Astrocyte (in vitro differentiated cells and primary cell): ENCODE results near the gene CARTPT. TPM values are rescaled to one million over a fixed set of nuclear protein-coding genes. Genes with fewer than 3 reads are reported as not detected.

Experiments used
- DNase-seq: peaks from one replicate; pipeline ENCODE4 v3.0.0-alpha.2; 2010; ENCODE audit warnings: low read depth
- FAIRE-seq: peaks from 2 replicates; lab custom pipeline; 2011; peaks lifted over from hg19 to GRCh38; lab: Jason Lieb, UNC
- H2AFZ ChIP-seq: 2 replicates; pipeline ENCODE4 v1.6.0; 2012; ENCODE audit warnings: low read depth, low read length, inconsistent platforms
- H3K27ac ChIP-seq: 2 replicates; pipeline ENCODE4 v1.5.1; 2011; ENCODE audit warnings: low read depth, low read length, inconsistent platforms
- H3K27me3 ChIP-seq: 2 replicates; pipeline ENCODE4 v1.6.0; 2011; ENCODE audit warnings: low read length, inconsistent platforms; ENCODE audit not compliant: insufficient read depth
- H3K36me3 ChIP-seq: 2 replicates; pipeline ENCODE4 v1.5.1; 2011; ENCODE audit warnings: low read length, inconsistent platforms; ENCODE audit not compliant: insufficient read depth
- H3K4me1 ChIP-seq: 2 replicates; pipeline ENCODE4 v1.5.1; 2011; ENCODE audit warnings: low read length, inconsistent platforms; ENCODE audit not compliant: insufficient read depth
- H3K4me2 ChIP-seq: 2 replicates; pipeline ENCODE4 v1.6.0; 2012; ENCODE audit warnings: low read length, inconsistent platforms
- H3K4me3 ChIP-seq: 2 replicates; pipeline ENCODE4 v1.5.1; 2011; ENCODE audit warnings: low read depth, mild to moderate bottlenecking, low read length, inconsistent platforms; ENCODE audit not compliant: insufficient read depth
- H3K79me2 ChIP-seq: 2 replicates; pipeline ENCODE4 v1.6.0; 2012; ENCODE audit warnings: mild to moderate bottlenecking, low read length, inconsistent platforms; ENCODE audit not compliant: insufficient read depth
- H3K9ac ChIP-seq: 2 replicates; pipeline ENCODE4 v1.6.0; 2012; ENCODE audit warnings: mild to moderate bottlenecking, low read length, inconsistent platforms
- H3K9me3 ChIP-seq: 2 replicates; pipeline ENCODE4 v1.5.1; 2012; ENCODE audit warnings: low read depth, mild to moderate bottlenecking, low read length, inconsistent platforms; ENCODE audit not compliant: insufficient read depth
- H4K20me1 ChIP-seq: 2 replicates; pipeline ENCODE4 v1.6.0; 2012; ENCODE audit warnings: low read length, inconsistent platforms; ENCODE audit not compliant: insufficient read depth
- H3K27ac Mint-ChIP-seq: one replicate; pipeline ENCODE4 v1.8.0; 2021; ENCODE audit warnings: mild to moderate bottlenecking, mixed read lengths; ENCODE audit not compliant: unreplicated experiment
- H3K27me3 Mint-ChIP-seq: one replicate; pipeline ENCODE4 v1.8.0; 2021; ENCODE audit warnings: low read depth, mixed read lengths; ENCODE audit not compliant: unreplicated experiment
- H3K36me3 Mint-ChIP-seq: one replicate; pipeline ENCODE4 v1.8.0; 2021; ENCODE audit warnings: low read depth, mixed read lengths; ENCODE audit not compliant: unreplicated experiment
- H3K4me1 Mint-ChIP-seq: one replicate; pipeline ENCODE4 v1.8.0; 2021; ENCODE audit warnings: low read depth, mixed read lengths; ENCODE audit not compliant: unreplicated experiment
- H3K4me3 Mint-ChIP-seq: one replicate; pipeline ENCODE4 v1.8.0; 2021; ENCODE audit warnings: mild to moderate bottlenecking, moderate library complexity, mixed read lengths; ENCODE audit not compliant: unreplicated experiment
- H3K9me3 Mint-ChIP-seq: one replicate; pipeline ENCODE4 v1.8.0; 2021; ENCODE audit warnings: mild to moderate bottlenecking, mixed read lengths; ENCODE audit not compliant: unreplicated experiment
- EZH2 ChIP-seq: IDR thresholded peaks from 2 replicates; pipeline ENCODE4 v1.6.1; 2012; ENCODE audit warnings: mild to moderate bottlenecking, low read length, inconsistent platforms; ENCODE audit not compliant: insufficient read depth
- total RNA-seq: library from RNA; stranded (reverse); gene quantifications from 2 replicates; pipeline ENCODE4 v1.2.1, GENCODE V29; 2021
- TF ChIP-seq, protein P1 (sequence below): IDR thresholded peaks from 2 replicates; pipeline ENCODE4 v1.5.1; 2011; ENCODE audit warnings: low read depth, mild to moderate bottlenecking, inconsistent platforms, low read length, moderate library complexity; ENCODE audit not compliant: insufficient read depth

Gene CARTPT
- total RNA-seq, 1 donor from 2014 or later = not detected

DNA sequence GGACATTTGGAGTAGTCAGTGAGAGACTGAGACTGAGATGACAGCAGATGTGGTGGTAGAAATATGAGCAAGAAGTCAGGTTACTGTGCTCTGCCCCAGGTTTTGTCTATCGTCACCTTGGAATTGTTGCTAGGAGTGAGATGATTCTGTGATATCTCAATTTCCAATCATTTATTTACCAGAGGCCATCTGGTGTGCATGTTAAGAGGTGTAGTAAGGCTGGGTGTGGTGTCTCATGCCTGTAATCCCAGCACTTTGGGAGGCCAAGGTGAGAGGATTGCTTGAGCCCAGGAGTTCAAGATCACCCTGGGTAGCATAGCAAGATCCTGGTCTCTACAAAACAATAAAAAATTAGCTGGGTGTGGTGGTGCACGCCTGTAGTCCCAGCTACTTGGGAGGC, 38.6 kb upstream of the CARTPT start:
- no peak overlapping the region for H3K27ac ChIP-seq
- no peak overlapping the region for H3K4me3 ChIP-seq
- no peaks in the 10 kb centered on the region for H3K36me3 Mint-ChIP-seq
- H3K9ac ChIP-seq = no peak overlapping the region
- H4K20me1 ChIP-seq = no peaks in the 10 kb centered on the region
- H3K79me2 ChIP-seq = no peaks in the 10 kb centered on the region
- H3K27me3 ChIP-seq = peaks cover 5% of the 10 kb centered on the region
- H3K4me1 Mint-ChIP-seq = no peaks in the 10 kb centered on the region
- no peak overlapping the region for H2AFZ ChIP-seq
- no peak overlapping the region for H3K4me2 ChIP-seq
- FAIRE-seq = no peak
- no peaks in the 10 kb centered on the region for H3K9me3 ChIP-seq
- no peak for DNase-seq
- H3K36me3 ChIP-seq = no peaks in the 10 kb centered on the region
- H3K9me3 Mint-ChIP-seq = peaks cover 5% of the 10 kb centered on the region
- peaks cover 26% of the 10 kb centered on the region for H3K27me3 Mint-ChIP-seq
- no peak overlapping the region for H3K27ac Mint-ChIP-seq
- TF ChIP-seq, protein P1, sequence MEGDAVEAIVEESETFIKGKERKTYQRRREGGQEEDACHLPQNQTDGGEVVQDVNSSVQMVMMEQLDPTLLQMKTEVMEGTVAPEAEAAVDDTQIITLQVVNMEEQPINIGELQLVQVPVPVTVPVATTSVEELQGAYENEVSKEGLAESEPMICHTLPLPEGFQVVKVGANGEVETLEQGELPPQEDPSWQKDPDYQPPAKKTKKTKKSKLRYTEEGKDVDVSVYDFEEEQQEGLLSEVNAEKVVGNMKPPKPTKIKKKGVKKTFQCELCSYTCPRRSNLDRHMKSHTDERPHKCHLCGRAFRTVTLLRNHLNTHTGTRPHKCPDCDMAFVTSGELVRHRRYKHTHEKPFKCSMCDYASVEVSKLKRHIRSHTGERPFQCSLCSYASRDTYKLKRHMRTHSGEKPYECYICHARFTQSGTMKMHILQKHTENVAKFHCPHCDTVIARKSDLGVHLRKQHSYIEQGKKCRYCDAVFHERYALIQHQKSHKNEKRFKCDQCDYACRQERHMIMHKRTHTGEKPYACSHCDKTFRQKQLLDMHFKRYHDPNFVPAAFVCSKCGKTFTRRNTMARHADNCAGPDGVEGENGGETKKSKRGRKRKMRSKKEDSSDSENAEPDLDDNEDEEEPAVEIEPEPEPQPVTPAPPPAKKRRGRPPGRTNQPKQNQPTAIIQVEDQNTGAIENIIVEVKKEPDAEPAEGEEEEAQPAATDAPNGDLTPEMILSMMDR = no peak
- no peak for TF ChIP-seq EZH2
- no peaks in the 10 kb centered on the region for H3K4me1 ChIP-seq
- H3K4me3 Mint-ChIP-seq = no peak overlapping the region

DNA sequence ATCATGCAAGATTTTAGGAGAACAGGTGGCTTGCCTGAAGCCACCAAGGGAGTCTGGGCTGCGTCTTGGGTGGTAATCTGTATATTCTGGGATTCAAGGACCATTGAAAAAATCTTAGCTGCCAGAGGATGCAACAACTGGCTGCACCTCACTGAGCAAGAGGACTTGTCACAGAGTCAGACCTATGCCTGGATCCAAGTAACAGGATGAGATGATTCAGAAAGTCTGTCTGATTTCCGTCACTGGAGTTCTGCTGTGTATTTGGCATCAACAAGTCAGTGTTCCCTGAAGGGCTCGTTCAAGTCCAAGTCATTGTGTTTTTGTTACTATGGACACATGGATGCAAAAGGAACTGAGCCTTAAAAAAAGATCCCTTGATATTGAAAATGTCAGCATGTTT, 37.8 kb upstream of the CARTPT start:
- Histone ChIP-seq H3K9ac (no peak overlapping the region), H3K36me3 (no peaks in the 10 kb centered on the region), H3K4me3 (no peak overlapping the region), H3K4me2 (no peak overlapping the region), H4K20me1 (no peaks in the 10 kb centered on the region), H3K27ac (no peak overlapping the region), H3K9me3 (no peaks in the 10 kb centered on the region), H3K79me2 (no peaks in the 10 kb centered on the region), H2AFZ (no peak overlapping the region), H3K27me3 (peaks cover 5% of the 10 kb centered on the region), H3K4me1 (no peaks in the 10 kb centered on the region)
- DNase-seq (peak; percentile 2), FAIRE-seq (no peak)
- TF ChIP-seq, protein P1 = no peak
- no peak for TF ChIP-seq EZH2
- no peaks in the 10 kb centered on the region for H3K4me1 Mint-ChIP-seq
- H3K27me3 Mint-ChIP-seq = peaks cover 26% of the 10 kb centered on the region
- H3K27ac Mint-ChIP-seq = no peak overlapping the region
- H3K36me3 Mint-ChIP-seq = no peaks in the 10 kb centered on the region
- no peak overlapping the region for H3K4me3 Mint-ChIP-seq
- peaks cover 12% of the 10 kb centered on the region for H3K9me3 Mint-ChIP-seq

DNA sequence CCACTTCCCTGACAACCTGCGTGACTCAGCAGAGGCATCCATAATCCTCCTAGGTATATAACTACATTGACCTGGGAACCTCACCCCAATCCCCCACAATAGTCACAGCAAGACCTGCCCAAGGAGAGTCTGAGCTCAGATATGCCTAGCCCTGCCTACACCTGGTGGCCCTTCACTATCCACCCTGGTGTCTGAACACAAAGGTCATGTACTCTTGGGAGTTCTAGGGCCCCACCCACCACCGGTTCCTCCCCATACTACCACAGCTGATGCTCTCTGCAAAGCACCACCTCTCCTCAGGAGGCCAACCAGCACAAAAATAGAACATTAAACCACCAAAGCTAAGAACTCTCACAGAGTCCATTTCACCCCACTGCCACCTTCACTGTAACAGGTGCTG, 34.8 kb upstream of the CARTPT start:
- FAIRE-seq = no peak
- H3K27ac ChIP-seq = no peak overlapping the region
- H3K27me3 ChIP-seq = peaks cover 1% of the 10 kb centered on the region
- H3K4me1 ChIP-seq = no peaks in the 10 kb centered on the region
- H3K4me1 Mint-ChIP-seq = no peaks in the 10 kb centered on the region
- H3K9me3 Mint-ChIP-seq = peaks cover 12% of the 10 kb centered on the region
- DNase-seq = no peak
- no peak overlapping the region for H3K27ac Mint-ChIP-seq
- no peak overlapping the region for H3K9ac ChIP-seq
- H3K4me3 Mint-ChIP-seq = no peak overlapping the region
- H3K4me3 ChIP-seq = no peak overlapping the region
- H3K27me3 Mint-ChIP-seq = peaks cover 24% of the 10 kb centered on the region
- no peaks in the 10 kb centered on the region for H3K36me3 ChIP-seq
- H2AFZ ChIP-seq = no peak overlapping the region
- no peak for TF ChIP-seq EZH2
- no peaks in the 10 kb centered on the region for H4K20me1 ChIP-seq
- H3K4me2 ChIP-seq = no peak overlapping the region
- H3K79me2 ChIP-seq = no peaks in the 10 kb centered on the region
- no peaks in the 10 kb centered on the region for H3K36me3 Mint-ChIP-seq
- H3K9me3 ChIP-seq = no peaks in the 10 kb centered on the region
